Omental fat pad (tissue), 4 donors: ENCODE data around the gene GPR179. TPM values are rescaled to one million over a fixed set of nuclear protein-coding genes. Genes with fewer than 3 reads are reported as not detected.
"Not testable (repeated sequence)": the region's sequence is repeated elsewhere in the genome, so short reads cannot be mapped to it uniquely, and the experiment has no call there.

ENCODE experiments used
- ATAC-seq: fragments of 150-250 bp; one replicate; pipeline ENCODE4 v1.9.1; 2016; ENCODE audit warnings: mild to moderate bottlenecking, moderate library complexity; ENCODE audit not compliant: low FRiP score
- DNase-seq: peaks from one replicate; pipeline ENCODE4 v3.0.0-alpha.2; 2019; ENCODE audit warnings: low spot score
- CTCF ChIP-seq, 3 donors: fragments of 450-650 bp; IDR thresholded peaks; one replicate each; pipeline ENCODE4 v1.5.1; 2016 to 2017; ENCODE audit warnings: antibody characterized with exemption in 3 of 3, mild to moderate bottlenecking in 3 of 3, moderate library complexity in 2 of 3
- total RNA-seq, 4 donors: library from RNA; depleted of rRNA; stranded (reverse); fragments of >200 nt; gene quantifications; one replicate each; pipeline ENCODE4 v1.1.0, GENCODE V29; 2016

GPR179 gene
- total RNA-seq, 4 donors from 2014 or later: not detected

DNA sequence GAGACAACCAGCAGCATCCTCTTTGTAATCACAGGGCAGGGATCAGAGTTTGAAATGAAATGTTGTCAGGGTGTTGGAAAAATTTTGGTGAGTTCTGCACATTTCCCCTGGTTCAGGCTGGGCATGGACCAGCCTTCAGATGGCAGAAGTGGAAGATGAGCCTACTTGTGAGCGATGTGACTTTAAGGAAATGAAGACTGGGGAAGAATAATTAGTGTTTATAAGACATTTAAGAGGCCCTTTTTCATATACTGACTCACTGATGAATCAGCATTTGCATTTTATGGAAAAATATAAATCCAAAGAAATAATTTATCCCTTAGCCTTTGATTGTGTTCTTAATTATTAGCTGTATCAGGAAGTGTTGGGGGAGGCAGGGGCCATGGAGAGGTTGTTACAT, 20.9 kb downstream of the GPR179 start:
- TF ChIP-seq CTCF (IDR thresholded peaks at IDR 0.05): no peak
- ATAC-seq (no peak), DNase-seq (no peak)

DNA sequence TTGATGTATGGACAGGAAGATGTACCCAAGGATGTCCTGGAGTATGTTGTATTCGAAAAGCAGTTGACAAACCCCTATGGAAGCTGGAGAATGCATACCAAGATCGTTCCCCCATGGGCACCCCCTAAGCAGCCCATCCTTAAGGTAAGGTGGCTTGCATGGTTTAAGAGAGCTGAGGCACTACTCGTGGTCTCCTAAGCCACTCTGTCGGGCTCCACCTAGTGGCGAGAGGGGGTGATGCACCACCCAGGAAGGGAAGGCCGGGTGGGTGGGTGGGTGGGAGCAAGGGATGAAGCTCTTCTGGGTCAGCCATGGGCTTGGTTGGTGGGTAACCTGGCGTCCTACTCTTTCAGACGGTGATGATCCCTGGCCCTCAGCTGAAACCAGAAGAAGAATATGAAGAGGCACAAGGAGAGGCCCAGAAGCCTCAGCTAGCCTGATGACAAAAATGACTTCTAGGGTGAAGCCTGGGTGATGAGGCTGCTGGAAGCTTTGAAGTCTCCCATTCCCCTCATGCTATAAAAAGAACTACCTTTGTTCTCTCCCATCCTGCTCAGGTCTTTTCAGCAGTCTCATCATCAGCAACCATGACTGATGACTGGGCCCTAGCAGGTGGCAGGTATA, 21.5 kb downstream of the GPR179 start:
- DNase-seq (peak; percentile 56), ATAC-seq (peak; percentile 41)
- no peak for TF ChIP-seq CTCF (IDR thresholded peaks at IDR 0.05)

GRCh38 chr17:38320482-38320881, 23.3 kb downstream of the GPR179 start:
- TF ChIP-seq CTCF (IDR thresholded peaks at IDR 0.05): no peak
- ATAC-seq: no peak
- no peak for DNase-seq

- ATAC-seq (no peak), DNase-seq (no peak)
- TF ChIP-seq CTCF (IDR thresholded peaks at IDR 0.05): no peak
Measured at GRCh38 chr17:38317081-38317480, 26.7 kb downstream of the GPR179 start.

GRCh38 chr17:38315497-38315896, 28.3 kb downstream of the GPR179 start:
- ATAC-seq: no peak
- TF ChIP-seq CTCF (IDR thresholded peaks at IDR 0.05): no peak
- DNase-seq: no peak

GRCh38 chr17:38296834-38297517, 46.8 kb downstream of the GPR179 start, which contains the start of gene MRPL45:
Gene MRPL45, plus strand, starts transcription at chr17:38297168. Its CDS starts 16 bp downstream, at chr17:38297184.
- DNase-seq (peak; percentile 75), ATAC-seq (peak; percentile 100)

GRCh38 chr17:38295602-38296365, 48.0 kb downstream of the GPR179 start:
- not testable (repeated sequence) for ATAC-seq, DNase-seq

DNA sequence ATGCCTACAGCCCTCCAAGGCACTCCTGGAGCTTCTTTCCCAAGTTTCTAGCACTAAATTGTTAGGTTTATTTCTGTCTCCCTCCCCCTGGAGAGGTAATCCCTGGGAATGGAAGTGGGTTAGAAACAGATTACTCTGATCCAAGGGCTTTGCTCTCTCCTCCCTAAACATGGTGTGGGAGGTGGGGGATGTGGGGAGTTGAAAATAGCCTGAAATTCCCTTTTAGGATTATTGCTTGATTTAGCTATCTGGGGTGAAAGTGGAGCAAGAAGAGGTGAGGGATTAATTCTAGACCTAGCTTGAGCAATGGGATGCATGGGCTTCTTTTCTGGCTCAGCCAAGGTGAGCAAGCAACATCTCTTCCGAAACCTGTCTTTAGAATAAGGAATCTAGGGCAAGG, 54.0 kb downstream of the GPR179 start:
- DNase-seq, ATAC-seq: not testable (repeated sequence)

DNA sequence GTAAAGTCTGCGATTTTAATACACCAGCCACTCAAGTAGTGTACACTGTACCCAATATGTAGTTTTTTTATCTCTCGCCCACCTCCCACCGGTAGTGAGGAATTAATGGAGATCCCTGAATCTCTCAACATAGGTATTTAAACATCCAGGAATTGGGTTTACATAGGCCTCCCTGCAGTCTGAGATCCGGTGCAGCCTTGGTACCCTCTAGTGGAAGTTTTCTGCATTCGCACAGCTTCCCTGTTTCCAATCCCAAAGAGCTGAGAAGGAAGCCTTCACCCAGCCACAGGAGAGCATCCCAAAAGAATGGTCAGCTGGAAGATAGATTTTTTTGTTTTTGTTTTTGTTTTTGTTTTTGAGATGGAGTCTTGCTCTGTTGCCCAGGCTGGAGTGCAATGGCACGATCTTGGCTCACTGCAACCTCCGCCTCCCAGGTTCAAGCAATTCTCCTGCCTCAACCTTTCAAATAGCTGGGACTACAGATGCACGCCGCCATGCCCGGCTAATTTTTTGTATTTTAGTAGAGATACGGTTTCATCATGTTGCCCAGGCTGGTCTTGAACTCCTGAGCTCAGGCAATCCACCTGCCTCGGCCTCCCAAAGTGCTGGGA, 55.4 kb downstream of the GPR179 start:
- ATAC-seq: peak; percentile 46
- not testable (repeated sequence) for DNase-seq

DNA sequence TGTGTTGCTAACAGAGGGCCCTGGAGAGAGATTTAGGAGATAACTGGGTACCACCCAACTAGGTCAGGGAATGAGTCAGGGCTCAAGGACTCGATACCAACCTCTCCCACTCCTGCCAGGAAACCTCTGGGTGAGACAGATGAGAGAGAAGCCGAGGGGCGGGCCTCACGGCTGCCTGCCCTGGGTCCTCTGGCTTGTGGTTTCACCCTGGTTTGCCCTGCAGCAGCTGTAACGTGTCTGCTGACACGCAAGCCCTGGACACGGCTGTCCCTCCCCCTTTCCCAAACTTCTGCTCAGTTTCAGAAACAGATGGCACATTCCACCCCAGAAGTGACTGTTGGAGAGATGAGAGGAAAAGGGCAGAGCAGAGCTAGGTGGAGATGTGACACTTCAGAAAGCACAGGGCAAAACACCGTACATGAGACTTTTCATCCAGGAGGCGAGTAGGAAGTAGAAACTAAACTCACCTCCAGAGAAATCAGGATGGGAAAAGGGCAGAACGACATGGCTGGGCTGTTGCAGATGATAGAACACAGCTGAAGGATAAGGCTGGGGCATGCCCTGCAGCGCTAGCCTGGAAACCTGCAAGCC, 57.2 kb downstream of the GPR179 start:
- peak; percentile 97 for ATAC-seq
- not testable (repeated sequence) for DNase-seq

- not testable (repeated sequence) for ATAC-seq, DNase-seq
Measured at GRCh38 chr17:38285994-38286393, 57.8 kb downstream of the GPR179 start.
